Measurements from ENCODE around the gene TRIO. TPM values are rescaled to one million over a fixed set of nuclear protein-coding genes. Genes with fewer than 3 reads are reported as not detected.

The TRIO gene
- total and polyA plus RNA-seq, 2 of the 8 experiments (the other 6 are each of a cell fraction or from before 2014, with no cell fraction given), result 35.1 to 69.1 TPM

DNA sequence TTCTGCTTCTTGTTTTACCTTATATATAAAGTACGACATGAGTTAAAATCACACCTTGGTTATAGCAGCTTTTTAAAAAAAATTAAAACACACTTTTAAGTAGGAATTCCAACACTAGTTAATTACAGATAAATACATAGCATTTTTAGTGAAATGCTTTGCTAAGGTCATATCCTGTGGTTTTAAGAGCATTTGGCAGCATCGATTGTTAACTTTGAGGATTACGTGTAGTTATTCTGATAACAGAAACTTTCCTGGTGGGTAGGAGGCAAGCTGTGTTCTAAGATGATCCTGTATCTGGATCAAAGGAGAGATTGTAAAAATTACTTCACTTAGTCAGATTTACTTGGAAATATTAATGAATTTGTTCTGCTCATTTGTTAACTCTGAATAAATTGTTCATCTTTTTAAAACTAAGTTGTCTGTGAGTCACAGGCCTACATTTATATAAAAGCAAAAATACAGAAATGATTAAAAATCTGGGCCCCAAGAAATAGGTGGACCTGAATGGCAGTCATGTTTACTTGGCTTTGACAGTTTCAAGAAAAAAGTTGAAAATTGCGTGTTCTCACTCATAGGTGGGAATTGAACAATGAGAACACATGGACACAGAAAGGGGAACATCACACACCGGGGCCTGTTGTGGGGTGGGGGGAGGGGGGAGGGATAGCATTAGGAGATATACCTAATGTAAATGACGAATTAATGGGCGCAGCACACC is 58.3 kb downstream of the TRIO start (continued):
- TF ChIP-seq E2F6 (IDR thresholded peaks at IDR 0.05), result no peak
- no peak for TF ChIP-seq SP1 (IDR thresholded peaks at IDR 0.05; ENCODE audit: low read depth, low read length)
- TF ChIP-seq POLR2AphosphoS5 (IDR thresholded peaks at IDR 0.05; ENCODE audit: low read depth, low read length), result no peak
- TF ChIP-seq JUND (IDR thresholded peaks at IDR 0.05; ENCODE audit: low read length), result no peak
